ENCODE measurements around the gene KSR1. TPM values are rescaled to one million over a fixed set of nuclear protein-coding genes. Genes with fewer than 3 reads are reported as not detected.
"Not testable (repeated sequence)": the region's sequence is repeated elsewhere in the genome, so short reads cannot be mapped to it uniquely, and the experiment has no call there.

Gene KSR1
- total RNA-seq = 60.2 TPM

DNA sequence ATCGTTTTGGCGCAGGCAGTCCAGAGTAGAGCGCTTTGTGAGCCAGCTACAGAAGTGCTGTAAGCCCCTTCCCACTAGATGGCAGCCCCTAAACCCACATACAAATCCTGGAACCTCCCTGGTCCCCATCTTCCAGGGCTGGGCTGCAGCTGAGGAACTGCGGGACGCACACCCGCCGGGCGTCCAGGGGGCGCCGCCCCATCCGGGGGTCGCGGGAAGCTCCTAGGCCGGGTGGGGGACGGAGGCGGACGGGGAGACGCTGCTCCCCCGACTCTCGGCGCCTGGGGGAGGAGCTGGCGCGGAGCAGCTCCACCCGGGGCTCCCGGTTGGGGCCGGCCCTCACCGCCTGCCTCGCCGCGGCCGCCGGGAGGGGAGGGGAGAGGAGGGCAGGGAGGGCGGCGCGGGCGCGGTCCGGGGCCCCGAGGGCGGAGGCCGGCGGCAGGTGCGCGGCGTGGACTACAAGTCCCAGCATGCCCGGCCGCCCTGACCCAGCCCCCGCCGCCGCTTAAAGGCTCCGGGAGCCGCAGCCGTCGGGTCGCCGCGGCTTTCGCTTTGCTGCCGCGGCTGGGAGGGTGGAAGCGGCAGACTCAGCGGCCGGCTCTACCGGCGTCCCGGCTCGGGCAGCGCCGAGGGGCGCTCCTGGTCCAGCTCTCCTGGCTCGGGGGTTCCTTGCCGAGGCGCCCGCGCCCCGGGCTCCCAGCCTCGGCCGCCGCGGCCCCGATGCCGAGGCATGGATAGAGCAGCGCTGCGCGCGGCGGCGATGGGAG lies at the start of gene KSR1:
Gene KSR1, plus strand, starts transcription at position 535 of the 767 bp plus-strand sequence. Its CDS starts 196 bp downstream, at position 731.
- DNase-seq (ENCODE audit: low spot score) = peak; percentile 78

DNA sequence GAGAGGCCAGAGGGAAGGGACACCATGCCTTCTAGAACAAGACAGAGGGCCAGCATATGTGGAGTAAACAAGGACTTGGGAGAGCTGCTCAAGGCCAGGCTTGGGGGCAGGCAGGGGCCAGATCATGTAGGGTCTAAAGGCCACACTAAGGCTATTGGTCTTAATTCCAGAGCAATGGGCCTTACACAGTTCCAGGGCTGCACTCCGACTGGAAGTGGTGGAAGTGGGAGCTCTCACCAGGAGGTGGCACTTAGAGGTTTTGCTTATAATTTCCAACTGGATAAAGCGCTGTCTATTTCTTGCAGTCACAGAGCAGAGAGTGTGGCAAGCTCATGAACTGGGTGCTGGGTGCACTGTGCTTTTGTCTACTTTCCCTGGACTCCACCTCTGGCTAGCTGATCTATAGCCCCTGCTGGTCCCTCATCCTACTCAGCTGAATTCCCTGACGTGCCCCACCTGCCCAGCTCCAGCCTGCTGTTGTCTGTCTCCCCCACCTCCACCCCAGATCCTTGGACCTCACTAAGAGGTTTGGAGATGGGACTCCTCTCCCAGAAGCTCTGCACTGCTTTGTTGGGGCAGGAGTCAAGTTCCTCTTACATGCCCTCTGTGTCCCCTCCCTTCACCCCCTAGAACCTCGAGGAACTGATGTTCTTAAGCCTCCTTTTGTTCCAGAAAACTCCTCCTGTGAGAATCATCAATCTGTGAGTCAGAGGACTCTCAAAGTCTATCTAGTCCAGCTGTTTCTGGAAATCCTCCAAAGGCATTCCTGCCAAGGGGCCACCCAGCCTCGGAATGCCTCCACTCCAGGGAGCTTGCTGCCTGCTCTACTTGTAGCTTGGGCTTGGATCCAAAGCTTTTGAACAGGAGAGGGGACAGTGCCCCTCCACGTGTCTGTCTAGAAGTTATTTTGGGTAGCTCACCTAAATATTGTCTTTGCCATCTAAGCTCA lies 48.1 kb upstream of the KSR1 start:
- DNase-seq (ENCODE audit: low spot score) = peak; percentile 17

DNA sequence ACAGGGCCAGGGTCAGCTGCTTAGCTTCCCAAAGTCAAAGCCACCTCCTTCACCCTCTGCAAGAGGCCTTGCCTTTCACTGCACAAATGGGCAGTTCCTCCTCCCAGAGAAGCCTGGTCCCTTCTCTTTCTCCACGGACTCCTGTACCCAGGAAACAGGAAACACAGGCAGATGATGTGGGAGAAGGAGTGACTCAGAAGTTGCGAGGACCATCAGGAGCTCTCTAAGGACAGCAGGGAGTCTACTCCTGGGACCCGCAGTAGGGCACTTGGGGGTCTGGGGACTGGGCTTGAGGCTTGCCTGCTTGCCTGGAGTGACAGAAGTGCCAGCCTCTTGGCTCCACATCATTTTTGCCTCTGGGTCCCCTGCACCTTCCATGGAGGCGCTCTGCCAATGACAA lies 47.4 kb upstream of the KSR1 start:
- DNase-seq (ENCODE audit: low spot score) = no peak

DNA sequence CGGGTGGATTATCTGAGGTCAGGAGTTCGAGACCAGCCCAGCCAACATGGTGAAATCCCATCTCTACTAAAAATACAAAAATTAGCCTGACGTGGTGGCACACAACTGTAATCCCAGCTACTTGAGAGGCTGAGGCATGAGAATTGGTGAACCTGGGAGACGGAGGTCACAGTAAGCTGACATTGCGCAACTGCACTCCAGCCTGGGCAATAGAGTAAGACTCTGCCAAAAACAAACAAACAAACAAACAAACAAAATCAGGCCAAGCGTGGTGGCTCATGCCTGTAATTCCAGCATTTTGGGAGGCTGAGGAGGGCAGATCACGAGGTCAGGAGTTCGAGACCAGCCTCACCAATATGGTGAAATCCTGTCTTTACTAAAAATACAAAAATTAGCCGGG lies 44.1 kb upstream of the KSR1 start:
- not testable (repeated sequence) for DNase-seq (ENCODE audit: low spot score)

DNA sequence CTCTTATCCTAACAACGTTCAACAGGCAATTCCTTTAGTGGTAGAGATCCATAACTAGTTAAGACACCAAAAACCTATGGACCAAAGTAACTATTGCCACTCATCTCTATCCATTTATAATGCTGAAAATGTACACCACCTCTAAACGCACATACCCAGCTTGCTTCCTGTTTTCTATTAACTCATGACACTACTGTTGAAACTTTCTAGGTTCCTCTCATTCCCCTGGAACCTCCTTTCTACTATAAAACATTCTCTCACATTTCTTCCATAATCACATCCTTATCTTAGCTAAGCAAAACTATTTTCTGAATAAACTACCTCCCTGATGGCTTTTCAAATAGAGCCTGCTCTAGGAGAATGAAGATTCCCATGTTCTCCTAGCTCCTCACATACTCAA lies 42.9 kb upstream of the KSR1 start:
- no peak for DNase-seq (ENCODE audit: low spot score)

DNA sequence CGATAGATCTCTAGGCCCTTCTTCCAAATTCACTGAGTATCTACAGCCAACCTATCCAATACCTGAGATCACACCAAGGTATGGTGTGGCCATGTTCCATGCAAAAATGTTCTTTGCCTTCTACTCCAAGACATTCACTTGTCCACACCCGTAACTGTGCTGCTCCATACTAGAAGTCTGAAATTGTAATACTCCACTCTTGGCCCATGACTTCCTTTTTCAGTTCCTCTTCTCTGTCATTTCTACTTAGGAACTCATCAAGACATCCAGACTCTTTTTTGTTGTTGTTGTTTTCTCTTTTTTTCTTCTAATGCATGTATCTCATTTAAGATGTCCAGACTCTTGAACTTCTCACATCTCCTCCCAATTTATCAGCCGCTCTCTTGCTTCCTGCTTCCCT lies 42.5 kb upstream of the KSR1 start:
- DNase-seq (ENCODE audit: low spot score) = no peak

DNA sequence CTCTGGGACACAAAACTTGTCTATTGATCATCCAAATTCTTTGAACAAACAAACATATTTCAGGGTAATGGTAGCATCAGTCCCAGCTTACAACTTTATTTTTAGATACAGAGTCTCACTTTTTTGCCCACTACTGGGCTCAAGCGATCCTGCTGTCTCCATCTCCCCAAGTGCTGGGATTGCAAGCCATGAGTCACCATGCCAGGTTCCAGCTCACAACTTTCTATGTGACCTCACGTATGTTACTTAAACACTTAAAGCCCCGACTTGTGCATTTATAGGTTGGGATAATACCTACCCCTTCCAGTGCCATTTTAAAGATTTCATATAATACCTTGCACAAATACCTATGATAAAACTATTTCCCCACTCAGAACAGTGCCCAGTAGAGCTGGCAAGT lies 42.0 kb upstream of the KSR1 start:
- DNase-seq (ENCODE audit: low spot score) = no peak

DNA sequence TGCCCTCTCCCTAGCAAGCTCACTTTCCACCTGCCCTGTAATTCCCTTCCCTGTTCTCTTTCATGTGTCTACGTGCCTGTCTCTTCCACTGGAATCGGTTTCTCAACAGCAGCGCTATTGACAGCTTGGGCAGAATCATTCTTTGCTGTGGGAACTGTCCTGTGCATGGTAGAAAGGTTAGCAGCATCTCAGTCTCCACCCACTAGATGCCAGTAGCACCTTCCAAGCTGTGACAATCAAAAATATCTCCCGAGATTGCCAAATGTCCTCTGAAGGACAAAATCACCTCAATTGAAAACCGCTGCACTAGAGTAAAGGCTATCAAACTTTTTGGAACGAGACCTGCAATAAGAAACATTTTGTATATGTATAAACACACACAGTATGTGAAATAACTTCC lies 41.6 kb upstream of the KSR1 start:
- DNase-seq (ENCODE audit: low spot score) = no peak

DNA sequence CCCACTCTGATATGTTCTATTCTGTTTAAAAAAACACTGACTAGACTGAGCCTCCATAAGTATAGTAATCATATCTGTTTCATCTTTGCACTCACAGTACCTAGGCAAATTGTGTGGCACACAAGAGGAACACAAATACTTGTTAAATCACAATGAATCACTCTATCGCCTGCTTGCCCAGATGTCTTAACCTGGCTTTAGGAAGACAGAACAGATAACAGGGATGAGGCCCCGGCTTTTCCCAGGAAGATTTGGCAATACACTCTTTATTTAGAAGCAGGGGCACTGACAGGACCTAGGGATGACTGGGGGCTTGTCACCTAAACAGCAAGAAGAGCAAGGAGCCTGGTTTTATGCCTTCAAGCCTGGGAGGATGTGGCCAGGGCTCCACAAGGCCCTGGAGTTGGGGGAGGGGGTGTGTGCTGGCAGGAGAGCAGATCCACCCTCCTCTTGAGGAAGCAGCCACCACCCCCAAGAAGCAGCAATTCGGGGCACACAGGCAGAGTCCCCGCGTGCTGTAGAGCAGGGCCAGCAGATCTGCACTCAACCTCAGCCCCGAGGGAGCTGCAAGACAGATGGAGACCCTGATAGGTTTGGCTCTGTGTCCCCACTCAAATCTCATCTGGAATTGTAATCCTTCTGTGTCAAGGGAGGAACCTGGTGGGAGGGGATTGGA lies 41.0 kb upstream of the KSR1 start:
- no peak for DNase-seq (ENCODE audit: low spot score)

DNA sequence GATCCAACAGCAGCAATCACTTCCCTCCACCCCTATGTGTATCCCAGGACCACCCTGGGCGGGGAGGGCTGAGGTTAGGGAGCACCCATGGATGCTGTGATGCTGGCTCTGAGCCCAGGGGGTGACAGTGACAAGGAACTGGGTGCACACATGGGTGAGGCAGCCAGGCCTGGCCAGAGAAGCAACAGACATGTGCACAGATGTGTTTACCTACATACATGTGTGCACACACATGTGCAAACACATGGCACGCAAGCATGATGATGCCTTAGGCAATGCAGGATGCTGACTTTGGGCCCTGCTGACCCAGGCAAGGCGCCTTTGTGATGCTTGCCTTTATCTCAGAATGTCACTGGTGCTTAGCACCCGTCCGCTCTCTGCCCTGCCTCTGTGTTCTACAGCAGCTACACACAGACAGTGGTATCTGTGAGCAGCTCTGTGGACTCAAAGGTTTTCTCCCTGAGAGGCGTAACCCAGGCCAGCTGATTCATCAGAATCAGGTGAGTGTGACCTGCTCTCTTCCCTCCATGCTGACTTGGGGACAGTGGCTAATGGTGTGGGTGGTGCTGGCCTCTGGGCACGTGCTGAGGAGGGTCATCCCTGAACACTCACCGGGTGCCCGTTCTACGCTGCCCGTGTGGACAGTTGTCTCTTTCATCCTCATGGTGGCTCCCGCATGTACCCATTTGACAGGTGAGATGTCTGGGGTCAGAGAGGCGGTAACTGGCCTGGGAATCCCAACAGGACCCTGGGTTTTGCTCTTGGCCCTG lies 38.5 kb upstream of the KSR1 start:
- DNase-seq (ENCODE audit: low spot score) = no peak

DNA sequence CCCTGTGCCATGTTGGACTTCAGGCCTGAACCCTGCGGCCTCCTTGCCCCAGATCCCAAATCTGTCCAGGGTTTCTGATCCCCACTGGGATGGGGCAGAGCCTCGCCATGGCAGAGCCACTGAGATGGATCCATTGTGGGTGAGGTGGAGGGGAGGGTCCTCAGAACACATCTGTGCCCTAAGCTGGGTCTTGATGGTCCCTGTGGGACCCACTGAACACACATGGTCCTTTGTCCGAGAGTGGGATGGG lies 38.0 kb upstream of the KSR1 start:
- DNase-seq (ENCODE audit: low spot score) = no peak

DNA sequence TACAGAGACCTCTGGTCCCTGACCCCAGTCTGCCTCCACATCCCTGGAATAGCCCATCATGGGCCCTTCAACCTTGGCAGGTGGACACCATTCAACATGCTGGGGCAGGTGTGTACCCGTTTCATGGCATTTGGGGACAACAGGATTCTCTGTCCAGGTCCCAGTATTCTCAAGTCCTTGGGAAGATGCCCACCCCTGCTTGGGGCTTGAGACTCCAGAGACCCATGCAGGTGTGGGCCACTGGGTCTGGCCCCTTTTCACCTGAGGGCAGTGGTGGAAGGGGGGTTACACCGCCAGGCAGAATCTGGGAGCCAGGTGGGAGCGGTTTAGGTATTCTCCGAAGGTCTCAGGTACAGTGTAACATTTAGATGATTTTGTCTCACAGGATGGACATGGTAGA lies 37.1 kb upstream of the KSR1 start:
- DNase-seq (ENCODE audit: low spot score) = no peak

DNA sequence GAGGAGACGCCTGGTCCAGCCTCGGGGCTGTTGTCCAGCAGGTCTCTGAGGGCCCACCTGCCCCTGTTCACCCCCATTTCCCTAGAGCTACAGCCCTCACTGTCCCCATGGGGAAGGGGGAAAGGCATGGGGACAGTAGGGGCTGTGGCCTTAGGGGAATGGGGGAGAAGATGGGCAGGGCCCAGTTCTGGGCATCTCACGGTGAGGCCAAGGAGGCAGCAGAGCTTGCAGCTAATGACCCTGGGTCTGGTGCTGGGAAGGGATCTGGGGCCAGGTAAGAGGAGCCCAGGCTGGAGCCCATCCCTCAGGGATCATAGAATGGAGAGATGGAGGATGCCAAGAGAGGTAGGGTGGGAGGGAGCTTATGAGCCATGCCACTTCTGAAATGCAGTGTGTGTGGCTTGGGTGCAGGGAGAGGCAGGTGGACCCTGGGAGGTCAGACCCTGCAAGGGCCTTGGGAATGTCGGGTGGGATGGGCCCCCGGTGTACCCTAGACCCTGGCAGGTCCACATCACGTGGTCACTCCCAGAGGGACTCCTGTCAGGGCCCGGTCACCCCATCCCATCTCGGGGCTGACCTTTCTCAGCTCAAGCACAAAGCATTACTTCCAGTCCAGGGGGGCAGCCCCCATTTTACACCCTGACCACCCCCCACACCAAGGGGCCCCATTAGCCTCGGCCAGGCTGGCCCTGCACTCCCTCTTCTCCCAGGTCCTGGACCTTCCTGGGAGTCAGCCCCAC lies 35.9 kb upstream of the KSR1 start:
- no peak for DNase-seq (ENCODE audit: low spot score)

DNA sequence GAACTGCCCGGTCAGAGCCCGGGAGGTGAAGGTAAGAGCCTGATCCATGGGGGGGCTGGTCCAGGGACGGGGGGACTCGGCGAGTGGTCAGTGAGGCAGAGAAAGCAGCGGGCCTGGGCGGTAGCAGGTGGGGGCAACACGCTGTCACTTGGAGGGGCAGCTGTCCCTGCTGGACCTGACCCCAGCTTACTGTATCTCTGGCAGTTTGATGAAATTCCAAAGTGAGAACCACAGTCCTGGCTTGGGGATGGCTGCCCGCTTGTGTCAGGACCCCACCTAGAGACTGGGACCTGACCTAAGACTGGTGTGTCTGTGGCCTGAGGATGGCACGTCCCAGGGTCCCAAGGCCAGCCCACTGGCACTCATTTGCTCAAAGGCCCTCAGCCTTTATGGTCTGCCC lies 35.1 kb upstream of the KSR1 start:
- DNase-seq (ENCODE audit: low spot score) = no peak

DNA sequence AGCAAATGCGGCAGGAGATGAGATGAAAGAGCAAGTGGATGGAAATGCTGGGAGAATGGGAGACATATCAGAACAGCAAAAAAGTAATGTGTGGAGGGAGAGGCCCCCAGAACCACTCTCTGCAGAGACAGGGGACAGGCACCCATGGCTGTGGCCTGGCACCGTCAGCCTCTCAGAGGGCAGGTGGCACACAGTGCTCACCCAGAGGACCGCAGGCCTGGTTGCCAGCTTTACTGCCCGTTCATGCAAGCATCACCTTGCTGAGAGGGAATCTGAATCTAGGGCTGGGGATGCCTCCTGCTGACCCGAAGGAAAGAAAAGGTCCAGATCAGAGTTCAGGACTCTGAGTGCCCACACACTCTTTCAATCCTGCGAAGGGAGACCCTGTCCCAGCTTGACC lies 34.6 kb upstream of the KSR1 start:
- DNase-seq (ENCODE audit: low spot score) = not testable (repeated sequence)

DNA sequence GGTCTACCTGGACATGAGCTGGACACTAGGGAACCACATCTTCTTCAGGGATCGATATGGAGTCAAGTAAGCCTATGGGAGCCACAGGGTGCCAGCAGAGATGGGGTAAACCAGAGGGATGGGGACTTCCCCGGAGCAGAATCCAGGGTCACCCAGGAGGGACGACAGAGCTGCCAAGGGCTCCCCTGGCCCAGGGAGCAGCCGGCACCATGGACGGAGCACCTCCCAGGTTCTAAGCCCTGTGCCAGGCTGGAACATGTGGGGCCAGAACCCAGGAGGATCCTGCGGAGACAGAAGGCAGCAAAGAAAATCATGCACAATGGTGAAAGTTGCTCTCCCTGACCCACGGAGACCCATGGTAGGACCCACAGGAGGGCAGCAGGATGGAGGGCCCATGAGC lies 33.6 kb upstream of the KSR1 start:
- DNase-seq (ENCODE audit: low spot score) = no peak

DNA sequence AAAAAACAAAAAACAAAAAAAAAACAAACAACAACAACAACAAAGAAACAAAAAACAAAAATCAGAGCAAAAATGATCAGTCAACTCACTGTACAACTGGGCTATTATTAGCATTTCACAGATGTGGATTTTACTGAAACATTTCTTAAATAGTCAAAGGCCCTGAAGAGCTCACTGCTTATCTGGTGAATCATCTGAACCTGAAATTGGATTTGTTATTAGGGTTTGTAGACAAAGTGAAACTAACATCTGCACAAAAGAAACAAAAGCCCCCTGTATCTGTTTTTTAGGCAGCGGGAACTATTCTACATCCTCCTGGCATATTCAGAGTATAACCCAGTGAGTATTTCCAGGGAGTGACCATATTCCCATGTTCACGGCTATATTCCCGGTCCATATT lies 32.6 kb upstream of the KSR1 start:
- no peak for DNase-seq (ENCODE audit: low spot score)

DNA sequence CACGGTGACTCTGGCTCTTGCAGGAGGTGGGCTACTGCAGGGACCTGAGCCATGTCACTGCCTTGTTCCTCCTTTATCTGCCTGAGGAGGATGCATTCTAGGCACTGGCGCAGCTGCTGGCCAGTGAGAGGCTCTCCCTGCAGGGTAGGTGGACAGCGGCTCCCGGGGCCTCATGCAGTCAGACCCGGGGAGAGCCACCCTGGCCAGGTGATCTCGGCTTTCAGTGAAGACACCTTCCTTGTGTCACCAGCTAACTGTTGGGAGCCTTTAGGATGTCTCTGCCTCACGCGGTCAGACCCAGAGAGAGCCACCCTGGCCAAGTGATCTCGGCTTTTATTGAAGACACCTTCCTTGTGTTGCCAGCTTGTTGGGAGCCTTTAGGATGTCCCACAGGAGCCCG lies 31.7 kb upstream of the KSR1 start:
- DNase-seq (ENCODE audit: low spot score) = no peak

DNA sequence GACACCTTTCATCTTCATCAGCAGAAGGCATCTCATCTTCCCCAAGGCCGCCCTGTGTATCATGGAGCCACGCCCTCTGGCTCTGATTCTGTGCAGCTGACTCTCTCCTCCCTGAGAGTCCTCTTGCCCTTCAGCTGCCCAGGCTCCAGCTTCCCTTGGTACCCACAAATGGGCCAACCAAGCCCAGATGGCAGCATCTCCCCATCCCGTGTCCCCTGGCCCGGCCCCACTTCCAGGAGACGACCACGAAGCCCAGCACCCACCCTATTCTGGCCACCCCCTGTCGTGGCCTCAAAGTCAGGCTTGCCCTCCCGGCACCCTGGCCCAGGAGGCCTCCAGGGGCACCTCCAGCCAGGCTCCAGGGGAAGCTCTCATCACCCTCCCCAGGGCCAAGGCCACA lies 31.3 kb upstream of the KSR1 start:
- DNase-seq (ENCODE audit: low spot score) = no peak

DNA sequence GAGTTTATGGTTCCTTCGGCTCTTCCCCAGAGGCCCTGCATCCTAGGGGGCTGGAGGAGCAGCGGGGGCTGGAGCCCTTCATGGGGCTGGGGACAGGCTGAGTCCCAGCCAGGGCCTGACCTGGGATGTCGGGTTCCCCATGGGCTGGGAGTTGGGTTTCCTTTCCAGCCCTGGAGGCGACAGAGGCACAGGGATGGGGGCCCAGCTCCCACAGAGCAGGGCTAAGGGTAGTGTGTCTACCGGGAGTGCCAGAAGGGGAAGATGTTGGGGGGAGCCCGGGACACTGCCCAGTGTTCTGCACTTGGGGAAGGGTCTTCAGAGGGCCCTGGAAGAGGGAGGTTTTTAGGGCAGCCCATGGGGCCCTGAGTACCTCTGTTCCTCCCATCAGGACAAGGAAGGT lies 30.7 kb upstream of the KSR1 start:
- not testable (repeated sequence) for DNase-seq (ENCODE audit: low spot score)

DNA sequence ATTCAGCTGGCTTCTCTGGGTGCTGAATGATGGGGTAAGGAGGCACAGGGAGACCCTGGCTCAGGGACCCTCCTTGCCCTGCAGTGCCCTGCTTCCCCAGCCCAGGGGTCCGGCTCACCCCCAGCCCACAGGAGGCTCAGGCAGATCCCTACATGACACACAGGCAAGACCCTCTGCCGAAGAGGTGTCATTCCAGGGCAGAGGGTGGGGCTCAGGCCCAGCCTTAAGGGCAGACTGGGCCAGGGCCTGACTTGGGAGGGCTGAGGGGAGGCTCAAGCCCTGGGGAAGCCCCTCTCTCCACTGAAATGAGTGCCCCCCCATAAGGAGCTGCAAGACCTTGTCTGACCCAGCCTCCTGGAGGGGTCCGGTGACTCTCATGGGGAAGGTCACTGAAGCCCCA lies 30.3 kb upstream of the KSR1 start:
- no peak for DNase-seq (ENCODE audit: low spot score)

Data from mucosa of gallbladder (tissue), 1 donor.